ENCODE data around the gene ABHD12B.
"Not testable (repeated sequence)": the region's sequence is repeated elsewhere in the genome, so short reads cannot be mapped to it uniquely, and the experiment has no call there.

ABHD12B gene

DNA sequence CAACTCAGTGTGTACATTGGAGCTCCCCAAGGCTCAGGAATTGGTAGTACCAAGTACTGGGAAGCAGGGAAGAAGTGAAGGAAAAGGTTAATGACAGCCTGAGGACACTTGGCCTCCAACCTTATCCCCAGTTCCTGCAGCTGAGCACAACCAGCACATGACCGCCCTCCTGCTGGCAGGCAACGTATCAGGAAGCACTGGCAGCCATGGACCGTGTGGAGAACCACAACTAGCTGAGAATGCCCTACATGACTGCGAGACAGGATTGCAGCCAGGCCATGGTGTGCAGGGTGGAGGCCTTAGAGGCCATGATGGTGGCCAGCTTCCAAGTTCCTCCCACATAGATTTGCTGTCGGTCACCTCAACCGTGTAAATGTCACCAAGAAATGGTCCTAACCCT lies 45.6 kb downstream of the ABHD12B start:
- ATAC-seq (ENCODE audit: low read depth) (no peak), DNase-seq (ENCODE audit: low spot score) (no peak)
- Histone ChIP-seq H3K9me3 (ENCODE audit: severe bottlenecking) (no peaks in the 10 kb centered on the region), H3K36me3 (ENCODE audit: low read depth) (peaks cover 100% of the 10 kb centered on the region), H3K27ac (ENCODE audit: poor library complexity, severe bottlenecking) (no peak overlapping the region), H3K27me3 (ENCODE audit: insufficient read depth, poor library complexity, severe bottlenecking) (no peaks in the 10 kb centered on the region), H3K4me3 (ENCODE audit: severe bottlenecking) (no peak overlapping the region), H3K4me1 (ENCODE audit: insufficient read depth, poor library complexity, severe bottlenecking) (no peaks in the 10 kb centered on the region)
- TF ChIP-seq, protein P1, sequence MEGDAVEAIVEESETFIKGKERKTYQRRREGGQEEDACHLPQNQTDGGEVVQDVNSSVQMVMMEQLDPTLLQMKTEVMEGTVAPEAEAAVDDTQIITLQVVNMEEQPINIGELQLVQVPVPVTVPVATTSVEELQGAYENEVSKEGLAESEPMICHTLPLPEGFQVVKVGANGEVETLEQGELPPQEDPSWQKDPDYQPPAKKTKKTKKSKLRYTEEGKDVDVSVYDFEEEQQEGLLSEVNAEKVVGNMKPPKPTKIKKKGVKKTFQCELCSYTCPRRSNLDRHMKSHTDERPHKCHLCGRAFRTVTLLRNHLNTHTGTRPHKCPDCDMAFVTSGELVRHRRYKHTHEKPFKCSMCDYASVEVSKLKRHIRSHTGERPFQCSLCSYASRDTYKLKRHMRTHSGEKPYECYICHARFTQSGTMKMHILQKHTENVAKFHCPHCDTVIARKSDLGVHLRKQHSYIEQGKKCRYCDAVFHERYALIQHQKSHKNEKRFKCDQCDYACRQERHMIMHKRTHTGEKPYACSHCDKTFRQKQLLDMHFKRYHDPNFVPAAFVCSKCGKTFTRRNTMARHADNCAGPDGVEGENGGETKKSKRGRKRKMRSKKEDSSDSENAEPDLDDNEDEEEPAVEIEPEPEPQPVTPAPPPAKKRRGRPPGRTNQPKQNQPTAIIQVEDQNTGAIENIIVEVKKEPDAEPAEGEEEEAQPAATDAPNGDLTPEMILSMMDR (IDR thresholded peaks at IDR 0.05; ENCODE audit: poor library complexity, severe bottlenecking), result no peak

DNA sequence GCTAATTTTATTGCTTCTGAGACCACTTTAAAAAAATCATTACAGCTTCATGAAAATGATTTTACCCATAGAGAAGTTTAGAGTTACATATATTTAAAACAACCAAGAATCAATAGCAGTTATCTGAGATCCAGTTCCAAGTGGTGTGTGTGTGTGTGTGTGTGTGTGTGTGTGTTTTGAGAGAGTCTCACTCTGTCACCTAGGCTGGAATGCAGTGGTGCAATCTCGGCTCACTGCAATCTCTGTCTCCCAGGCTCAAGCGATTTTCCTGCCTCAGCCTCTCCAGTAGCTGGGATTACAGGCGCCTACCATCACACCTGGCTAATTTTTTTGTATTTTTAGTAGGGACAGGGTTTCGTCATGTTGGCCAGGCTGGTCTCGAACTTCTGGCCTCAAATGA lies 47.7 kb downstream of the ABHD12B start:
- not testable (repeated sequence) for DNase-seq (ENCODE audit: low spot score); H3K4me1 ChIP-seq (ENCODE audit: insufficient read depth, poor library complexity, severe bottlenecking); H3K9me3 ChIP-seq (ENCODE audit: severe bottlenecking); H3K27ac ChIP-seq (ENCODE audit: poor library complexity, severe bottlenecking); H3K27me3 ChIP-seq (ENCODE audit: insufficient read depth, poor library complexity, severe bottlenecking); ATAC-seq (ENCODE audit: low read depth); H3K4me3 ChIP-seq (ENCODE audit: severe bottlenecking)
- peaks cover 100% of the 10 kb centered on the region for H3K36me3 ChIP-seq (ENCODE audit: low read depth)

DNA sequence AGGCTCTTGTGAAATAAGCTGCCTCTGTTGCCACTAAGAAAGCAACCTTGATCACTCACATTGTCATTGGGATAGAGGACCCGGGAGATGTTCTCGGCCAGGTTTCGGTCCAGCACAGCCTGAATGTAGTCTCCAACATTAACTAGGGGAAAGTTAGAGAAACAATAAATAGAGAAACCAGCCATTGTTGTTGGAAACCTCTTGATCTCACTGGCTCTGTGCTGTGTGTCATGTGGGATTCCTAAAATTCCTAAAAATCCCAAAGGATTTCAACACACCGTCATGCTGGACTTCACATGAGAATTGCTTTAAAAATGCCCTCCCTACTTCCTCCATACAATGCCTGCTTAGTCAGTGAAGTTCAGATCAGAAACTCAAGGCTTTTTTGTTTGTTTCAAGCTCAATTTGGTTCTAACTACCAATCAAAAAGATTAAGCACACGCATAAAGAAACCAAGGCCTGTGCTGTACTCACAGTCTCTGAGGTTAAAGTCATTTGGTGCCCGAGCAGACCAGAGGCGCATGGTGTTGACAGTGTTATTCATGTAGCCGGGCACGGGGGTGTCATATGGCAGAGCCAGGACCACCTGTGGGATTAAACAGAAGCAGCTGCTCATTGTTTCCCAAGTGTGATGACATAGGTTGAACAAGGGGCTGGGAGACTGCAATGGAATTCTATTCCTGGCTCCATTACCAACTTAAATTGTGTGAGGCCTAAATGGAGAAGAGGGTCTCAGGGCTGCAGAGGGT lies 48.8 kb downstream of the ABHD12B start:
- peaks cover 100% of the 10 kb centered on the region for H3K36me3 ChIP-seq (ENCODE audit: low read depth)
- H3K27ac ChIP-seq (ENCODE audit: poor library complexity, severe bottlenecking), result peak overlapping the region; percentile 3
- no peaks in the 10 kb centered on the region for H3K4me1 ChIP-seq (ENCODE audit: insufficient read depth, poor library complexity, severe bottlenecking)
- TF ChIP-seq, protein P1 (IDR thresholded peaks at IDR 0.05; ENCODE audit: poor library complexity, severe bottlenecking), result no peak
- H3K9me3 ChIP-seq (ENCODE audit: severe bottlenecking), result no peaks in the 10 kb centered on the region
- H3K27me3 ChIP-seq (ENCODE audit: insufficient read depth, poor library complexity, severe bottlenecking), result no peaks in the 10 kb centered on the region
- H3K4me3 ChIP-seq (ENCODE audit: severe bottlenecking), result no peak overlapping the region
- DNase-seq (ENCODE audit: low spot score), result no peak
- ATAC-seq (ENCODE audit: low read depth), result peak; percentile 79

DNA sequence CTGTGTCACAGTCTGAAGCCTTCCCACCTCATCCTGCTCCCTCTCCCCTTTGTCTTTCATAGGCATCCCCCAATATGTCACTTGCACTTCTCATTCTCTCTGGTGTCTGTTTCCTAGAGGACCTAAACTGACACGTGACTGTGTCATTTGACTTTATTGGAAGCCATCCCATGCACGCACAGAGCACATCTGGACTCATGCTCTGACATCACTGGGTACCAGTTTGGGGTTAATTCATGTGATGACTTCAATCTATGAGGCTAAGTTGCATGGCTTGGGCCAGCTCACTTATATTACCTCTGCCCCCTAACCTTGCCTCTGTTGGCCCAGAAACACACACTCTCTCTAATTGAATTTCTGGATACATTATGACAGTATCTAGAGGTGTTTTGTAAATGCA lies 51.0 kb downstream of the ABHD12B start:
- DNase-seq (ENCODE audit: low spot score), result no peak
- Histone ChIP-seq H3K27ac (ENCODE audit: poor library complexity, severe bottlenecking) (no peak overlapping the region), H3K36me3 (ENCODE audit: low read depth) (peaks cover 91% of the 10 kb centered on the region), H3K4me3 (ENCODE audit: severe bottlenecking) (no peak overlapping the region), H3K27me3 (ENCODE audit: insufficient read depth, poor library complexity, severe bottlenecking) (no peaks in the 10 kb centered on the region), H3K4me1 (ENCODE audit: insufficient read depth, poor library complexity, severe bottlenecking) (no peaks in the 10 kb centered on the region), H3K9me3 (ENCODE audit: severe bottlenecking) (no peaks in the 10 kb centered on the region)
- ATAC-seq (ENCODE audit: low read depth), result no peak
- TF ChIP-seq, protein P1 (IDR thresholded peaks at IDR 0.05; ENCODE audit: poor library complexity, severe bottlenecking), result no peak

DNA sequence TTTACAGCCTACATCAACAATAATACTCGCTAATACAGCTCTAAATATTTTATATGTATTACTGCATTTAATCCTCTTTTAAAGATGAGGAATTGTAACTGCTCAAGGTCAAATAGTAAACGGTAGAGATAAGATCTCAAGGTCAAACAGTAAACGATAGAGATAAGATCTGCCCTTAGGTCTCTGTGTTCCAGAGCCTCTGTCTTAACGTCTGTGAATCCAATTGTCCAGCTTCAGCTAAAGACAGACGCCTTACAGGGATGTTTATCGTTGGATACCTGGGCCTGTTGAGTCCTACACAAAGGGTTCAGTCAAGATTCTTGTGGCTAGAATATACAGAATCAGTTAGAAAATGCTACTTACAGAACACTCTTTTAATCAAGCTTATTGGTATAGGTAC lies 52.4 kb downstream of the ABHD12B start:
- no peak for ATAC-seq (ENCODE audit: low read depth)

More for the DNA sequence above, 52.4 kb downstream of the ABHD12B start:
- peaks cover 91% of the 10 kb centered on the region for H3K36me3 ChIP-seq (ENCODE audit: low read depth)
- no peaks in the 10 kb centered on the region for H3K27me3 ChIP-seq (ENCODE audit: insufficient read depth, poor library complexity, severe bottlenecking)
- TF ChIP-seq, protein P1 (IDR thresholded peaks at IDR 0.05; ENCODE audit: poor library complexity, severe bottlenecking), result no peak
- DNase-seq (ENCODE audit: low spot score), result no peak
- H3K4me1 ChIP-seq (ENCODE audit: insufficient read depth, poor library complexity, severe bottlenecking), result no peaks in the 10 kb centered on the region
- no peaks in the 10 kb centered on the region for H3K9me3 ChIP-seq (ENCODE audit: severe bottlenecking)
- no peak overlapping the region for H3K27ac ChIP-seq (ENCODE audit: poor library complexity, severe bottlenecking)
- no peak overlapping the region for H3K4me3 ChIP-seq (ENCODE audit: severe bottlenecking)

All from RWPE2 (cell line).